ENCODE results near the gene PRM2.
A peak's percentile ranks its signal among the peaks of the same experiment; 100 is the strongest.

DNA sequence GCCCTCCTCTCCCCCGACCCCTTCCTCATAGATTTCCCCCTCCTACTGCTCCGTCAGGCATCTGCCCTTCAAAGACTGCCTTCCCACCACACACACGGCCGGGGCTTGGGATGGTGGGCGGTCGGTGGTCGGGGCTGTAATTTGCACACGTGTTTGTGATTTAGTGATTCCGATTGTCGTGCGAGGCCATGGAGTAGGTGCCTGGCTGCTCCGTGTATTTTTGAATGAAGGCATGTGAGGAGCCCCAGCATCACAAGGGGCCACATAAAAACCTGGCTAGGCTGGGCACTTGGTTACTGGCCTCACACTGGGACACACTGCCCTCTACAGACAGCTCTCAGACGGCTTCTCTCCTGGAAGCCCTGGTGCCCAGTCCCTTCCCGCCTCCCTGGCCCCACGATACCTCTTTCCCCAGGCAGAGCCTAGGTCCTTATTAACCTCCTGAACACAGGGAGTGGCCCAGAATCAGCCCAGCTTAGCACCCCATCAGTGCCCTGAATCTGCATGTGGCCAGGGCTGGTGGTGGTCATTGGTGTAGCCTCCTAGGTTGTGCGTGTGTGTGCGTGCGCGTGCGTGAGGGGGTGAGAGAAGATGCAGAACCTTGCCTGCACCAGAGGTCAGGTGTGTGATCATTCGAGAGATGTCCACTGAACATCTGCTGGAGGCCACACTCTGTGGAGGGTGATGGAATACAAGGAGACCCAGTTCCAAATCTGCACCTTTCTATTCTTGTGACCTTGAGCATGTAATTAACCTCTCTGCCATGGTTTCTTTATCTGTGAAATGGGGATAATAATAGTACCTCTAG lies 18.9 kb downstream of the PRM2 start:
- TF ChIP-seq, protein P1, sequence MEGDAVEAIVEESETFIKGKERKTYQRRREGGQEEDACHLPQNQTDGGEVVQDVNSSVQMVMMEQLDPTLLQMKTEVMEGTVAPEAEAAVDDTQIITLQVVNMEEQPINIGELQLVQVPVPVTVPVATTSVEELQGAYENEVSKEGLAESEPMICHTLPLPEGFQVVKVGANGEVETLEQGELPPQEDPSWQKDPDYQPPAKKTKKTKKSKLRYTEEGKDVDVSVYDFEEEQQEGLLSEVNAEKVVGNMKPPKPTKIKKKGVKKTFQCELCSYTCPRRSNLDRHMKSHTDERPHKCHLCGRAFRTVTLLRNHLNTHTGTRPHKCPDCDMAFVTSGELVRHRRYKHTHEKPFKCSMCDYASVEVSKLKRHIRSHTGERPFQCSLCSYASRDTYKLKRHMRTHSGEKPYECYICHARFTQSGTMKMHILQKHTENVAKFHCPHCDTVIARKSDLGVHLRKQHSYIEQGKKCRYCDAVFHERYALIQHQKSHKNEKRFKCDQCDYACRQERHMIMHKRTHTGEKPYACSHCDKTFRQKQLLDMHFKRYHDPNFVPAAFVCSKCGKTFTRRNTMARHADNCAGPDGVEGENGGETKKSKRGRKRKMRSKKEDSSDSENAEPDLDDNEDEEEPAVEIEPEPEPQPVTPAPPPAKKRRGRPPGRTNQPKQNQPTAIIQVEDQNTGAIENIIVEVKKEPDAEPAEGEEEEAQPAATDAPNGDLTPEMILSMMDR (IDR thresholded peaks at IDR 0.05), result peak; percentile 43 to 78 (median 69)
- no peak for TF ChIP-seq POLR2A (IDR thresholded peaks at IDR 0.05)

Measured in prostate gland (tissue), 2 donors.